T-helper 2 cell treated with Interferon-gamma antibody and Interleukin-4, amounts not matched to agents 5 μg/mL and 100 μg/mL, for 36 hours (primary cell): ENCODE results near the gene BTBD3.

ENCODE experiments used
- DNase-seq: peaks from one replicate; pipeline ENCODE4 v3.0.0; 2021; ENCODE audit warnings: low spot score
- H3K27ac Mint-ChIP-seq: one replicate; pipeline ENCODE4 v1.8.0; 2021; ENCODE audit warnings: mild to moderate bottlenecking, mixed read lengths
- H3K27me3 Mint-ChIP-seq: one replicate; pipeline ENCODE4 v1.8.0; 2021; ENCODE audit warnings: low read depth, mixed read lengths
- H3K36me3 Mint-ChIP-seq: one replicate; pipeline ENCODE4 v1.8.0; 2021; ENCODE audit warnings: low read depth, mixed read lengths
- H3K4me1 Mint-ChIP-seq: one replicate; pipeline ENCODE4 v1.8.0; 2021; ENCODE audit warnings: low read depth, mixed read lengths
- H3K4me3 Mint-ChIP-seq: one replicate; pipeline ENCODE4 v1.8.0; 2022; ENCODE audit warnings: mild to moderate bottlenecking, moderate library complexity, mixed read lengths
- H3K9me3 Mint-ChIP-seq: one replicate; pipeline ENCODE4 v1.8.0; 2021; ENCODE audit warnings: mixed read lengths

BTBD3 gene

DNA sequence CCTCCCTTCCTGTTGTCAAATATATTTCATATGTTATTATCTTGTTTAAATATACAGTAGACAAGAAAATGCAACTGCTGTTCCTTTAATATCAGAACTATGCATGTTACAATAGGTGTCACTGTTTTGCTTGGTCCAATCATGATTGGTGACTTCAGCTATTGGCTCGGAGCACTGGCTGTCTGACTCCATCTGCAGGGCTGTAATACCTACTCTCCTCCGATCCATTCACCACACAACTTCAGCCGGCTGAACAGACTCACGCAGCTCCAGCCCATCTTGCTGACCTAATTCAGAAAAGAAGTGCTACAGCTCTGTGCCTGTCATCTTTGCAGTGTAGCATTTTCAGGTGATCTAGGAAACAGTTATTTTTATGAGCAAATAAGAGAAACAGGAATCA lies at the start of gene BTBD3:
Gene BTBD3 (plus strand): TSS at position 231 of the 400 bp plus-strand sequence. CDS start 383 bp downstream, outside the sequence.
- DNase-seq: no peak

DNA sequence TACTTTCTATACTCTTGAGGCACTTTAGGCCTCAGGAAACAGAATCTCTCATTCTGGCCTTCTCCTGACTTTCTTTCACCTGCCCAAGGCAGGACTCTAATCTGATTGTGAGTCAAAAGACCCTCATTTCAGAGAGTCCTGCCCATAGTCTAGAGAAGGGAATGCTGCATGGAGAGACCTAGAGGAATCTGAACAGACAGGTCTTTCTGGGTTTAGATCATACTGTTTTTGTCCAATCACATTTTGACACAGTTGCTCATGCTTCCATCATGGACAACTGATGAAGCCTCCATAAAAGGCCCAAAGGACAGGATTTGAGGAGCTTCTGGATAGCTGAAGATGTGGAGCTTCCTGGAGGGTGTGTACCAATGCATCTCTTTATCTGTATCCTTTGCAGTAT lies 48.1 kb upstream of the BTBD3 start:
- DNase-seq: no peak
- H3K4me3 Mint-ChIP-seq: no peak overlapping the region
- H3K9me3 Mint-ChIP-seq: no peaks in the 10 kb centered on the region
- H3K36me3 Mint-ChIP-seq: no peaks in the 10 kb centered on the region
- H3K27ac Mint-ChIP-seq: no peak overlapping the region
- peaks cover 2% of the 10 kb centered on the region for H3K27me3 Mint-ChIP-seq
- no peaks in the 10 kb centered on the region for H3K4me1 Mint-ChIP-seq

More for the DNA sequence above, at the start of gene BTBD3:
- Mint-ChIP-seq H3K4me1 (no peaks in the 10 kb centered on the region), H3K9me3 (no peaks in the 10 kb centered on the region), H3K27me3 (no peaks in the 10 kb centered on the region), H3K36me3 (no peaks in the 10 kb centered on the region), H3K4me3 (no peak within 1 kb of the TSS), H3K27ac (no peak within 1 kb of the TSS)

DNA sequence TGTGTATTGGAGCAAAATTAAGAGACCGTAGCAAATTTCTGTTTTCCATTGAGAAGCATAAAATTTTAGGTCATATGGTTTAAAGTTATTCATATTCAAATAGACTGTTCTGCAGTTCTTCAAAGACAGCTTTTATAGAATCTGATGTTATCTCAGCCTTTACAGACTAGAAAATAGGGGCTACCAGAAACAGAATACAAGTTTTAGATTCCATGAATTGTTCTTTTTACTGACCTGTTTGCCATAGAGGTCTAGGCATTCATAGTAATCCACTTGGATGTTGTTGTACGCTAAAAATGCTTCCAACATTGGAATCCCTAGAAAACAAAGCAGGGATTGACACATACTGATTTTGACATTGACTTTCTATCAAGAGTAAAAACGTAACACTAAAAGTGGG lies 47.3 kb upstream of the BTBD3 start:
- no peak overlapping the region for H3K4me3 Mint-ChIP-seq
- no peak overlapping the region for H3K27ac Mint-ChIP-seq
- H3K27me3 Mint-ChIP-seq: peaks cover 2% of the 10 kb centered on the region
- H3K9me3 Mint-ChIP-seq: no peaks in the 10 kb centered on the region
- no peaks in the 10 kb centered on the region for H3K4me1 Mint-ChIP-seq
- no peaks in the 10 kb centered on the region for H3K36me3 Mint-ChIP-seq
- no peak for DNase-seq

DNA sequence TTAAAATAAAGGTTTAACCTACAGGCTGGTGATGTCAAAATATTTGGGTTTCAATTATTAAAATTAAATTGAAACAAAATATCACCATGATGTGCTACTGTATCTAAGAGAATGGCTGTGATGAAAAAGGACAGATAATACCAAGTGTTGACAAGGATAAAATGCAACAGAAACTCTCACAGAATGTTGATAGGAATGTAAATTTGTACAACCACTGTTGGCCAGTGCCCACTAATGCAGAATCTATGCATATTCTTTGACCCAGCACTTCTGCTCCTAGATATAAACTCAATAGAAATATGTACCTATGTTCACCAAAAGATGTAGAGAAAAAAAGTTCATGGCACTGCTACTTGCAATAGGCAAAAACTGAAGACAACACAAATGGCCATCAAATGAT lies 41.1 kb upstream of the BTBD3 start:
- no peak for DNase-seq
- no peak overlapping the region for H3K4me3 Mint-ChIP-seq
- H3K4me1 Mint-ChIP-seq: no peaks in the 10 kb centered on the region
- H3K27ac Mint-ChIP-seq: no peak overlapping the region
- H3K27me3 Mint-ChIP-seq: peaks cover 2% of the 10 kb centered on the region
- H3K9me3 Mint-ChIP-seq: no peaks in the 10 kb centered on the region
- H3K36me3 Mint-ChIP-seq: no peaks in the 10 kb centered on the region

DNA sequence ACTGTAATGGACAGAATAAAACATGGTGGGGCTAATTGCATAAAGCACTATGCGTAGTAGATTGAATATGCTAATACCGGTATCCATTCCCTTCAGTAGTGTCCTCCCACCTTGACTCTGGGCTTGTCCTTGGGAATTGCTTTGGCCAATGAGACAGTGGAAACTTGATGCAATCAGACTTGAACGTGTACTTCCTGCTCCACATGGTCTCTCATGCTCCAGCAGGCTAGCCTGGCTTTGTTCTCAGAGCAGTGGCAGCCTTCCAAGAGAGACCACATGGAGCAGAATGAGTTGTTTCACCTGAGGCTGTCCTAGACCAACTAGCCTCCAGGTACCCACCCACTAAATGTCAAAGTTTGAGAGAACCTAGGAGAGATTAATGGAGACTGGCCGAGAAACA lies 37.0 kb upstream of the BTBD3 start:
- Mint-ChIP-seq H3K27me3 (no peaks in the 10 kb centered on the region), H3K4me3 (no peak overlapping the region), H3K27ac (no peak overlapping the region), H3K4me1 (no peaks in the 10 kb centered on the region), H3K36me3 (no peaks in the 10 kb centered on the region), H3K9me3 (no peaks in the 10 kb centered on the region)
- no peak for DNase-seq

DNA sequence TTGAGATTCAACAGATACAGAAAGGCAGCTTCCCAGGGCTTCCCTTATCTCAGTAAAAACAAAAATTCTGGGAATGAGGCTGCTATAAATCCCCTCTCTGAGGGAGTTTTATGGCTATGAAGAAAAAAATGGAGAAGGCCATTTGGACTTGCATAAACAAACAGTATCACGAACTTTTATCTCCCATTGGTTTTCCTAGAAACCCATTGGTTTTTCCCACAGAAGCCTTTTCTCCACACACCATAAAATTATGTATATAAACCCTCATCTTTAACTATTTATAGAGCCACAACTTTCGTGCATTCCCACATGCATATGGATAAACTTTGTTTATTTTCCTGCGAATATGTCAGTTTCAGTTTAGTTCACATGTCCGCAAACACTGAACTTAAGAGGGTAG lies 36.2 kb upstream of the BTBD3 start:
- Mint-ChIP-seq H3K9me3 (no peaks in the 10 kb centered on the region), H3K36me3 (no peaks in the 10 kb centered on the region)

DNA sequence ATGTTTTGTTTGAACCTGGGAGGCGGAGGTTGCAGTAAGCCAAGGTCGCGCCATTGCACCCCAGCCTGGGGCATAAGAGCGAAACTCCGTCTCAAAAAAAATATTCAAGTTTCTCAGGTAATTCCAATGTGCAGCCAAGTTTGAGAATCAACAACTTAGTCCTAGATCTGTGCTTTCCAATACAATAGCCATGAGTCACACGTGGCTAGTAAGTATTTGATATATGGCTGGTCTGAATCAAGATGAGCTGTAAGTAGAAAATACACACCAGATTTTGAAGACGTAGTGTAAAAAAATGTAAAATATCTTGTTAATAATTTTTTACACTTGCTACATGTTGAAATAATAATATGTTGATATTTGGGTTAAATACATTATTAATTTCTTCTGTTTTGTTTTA lies 35.0 kb upstream of the BTBD3 start:
- Mint-ChIP-seq H3K27ac (no peak overlapping the region), H3K27me3 (no peaks in the 10 kb centered on the region), H3K9me3 (no peaks in the 10 kb centered on the region), H3K4me1 (no peaks in the 10 kb centered on the region), H3K36me3 (no peaks in the 10 kb centered on the region), H3K4me3 (no peak overlapping the region)
- DNase-seq: no peak

More for the DNA sequence above, 36.2 kb upstream of the BTBD3 start:
- DNase-seq: no peak
- Mint-ChIP-seq H3K27ac (no peak overlapping the region), H3K4me1 (no peaks in the 10 kb centered on the region), H3K4me3 (no peak overlapping the region), H3K27me3 (no peaks in the 10 kb centered on the region)

DNA sequence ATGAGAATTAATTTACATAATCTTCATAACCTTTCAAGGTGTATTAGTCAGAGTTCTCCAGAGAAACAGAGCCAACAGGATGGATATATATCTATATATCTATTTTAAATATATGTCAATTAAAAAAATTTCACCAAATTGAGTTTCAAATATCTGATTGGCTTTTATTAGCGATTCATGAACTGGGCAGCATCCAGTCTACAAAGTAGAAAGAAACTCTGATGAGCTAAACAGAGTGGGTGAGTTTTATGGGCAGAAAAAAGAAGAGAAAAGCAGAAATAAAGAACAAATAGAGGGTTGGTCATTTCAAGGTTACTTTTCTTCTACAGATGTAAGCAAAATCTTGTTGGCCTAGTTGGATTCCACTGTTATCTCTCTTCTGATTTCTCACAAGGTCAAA lies 29.0 kb upstream of the BTBD3 start:
- Mint-ChIP-seq H3K9me3 (no peaks in the 10 kb centered on the region), H3K27me3 (peaks cover 20% of the 10 kb centered on the region), H3K36me3 (peaks cover 1% of the 10 kb centered on the region), H3K4me1 (peaks cover 22% of the 10 kb centered on the region), H3K27ac (no peak overlapping the region), H3K4me3 (no peak overlapping the region)
- DNase-seq: no peak

DNA sequence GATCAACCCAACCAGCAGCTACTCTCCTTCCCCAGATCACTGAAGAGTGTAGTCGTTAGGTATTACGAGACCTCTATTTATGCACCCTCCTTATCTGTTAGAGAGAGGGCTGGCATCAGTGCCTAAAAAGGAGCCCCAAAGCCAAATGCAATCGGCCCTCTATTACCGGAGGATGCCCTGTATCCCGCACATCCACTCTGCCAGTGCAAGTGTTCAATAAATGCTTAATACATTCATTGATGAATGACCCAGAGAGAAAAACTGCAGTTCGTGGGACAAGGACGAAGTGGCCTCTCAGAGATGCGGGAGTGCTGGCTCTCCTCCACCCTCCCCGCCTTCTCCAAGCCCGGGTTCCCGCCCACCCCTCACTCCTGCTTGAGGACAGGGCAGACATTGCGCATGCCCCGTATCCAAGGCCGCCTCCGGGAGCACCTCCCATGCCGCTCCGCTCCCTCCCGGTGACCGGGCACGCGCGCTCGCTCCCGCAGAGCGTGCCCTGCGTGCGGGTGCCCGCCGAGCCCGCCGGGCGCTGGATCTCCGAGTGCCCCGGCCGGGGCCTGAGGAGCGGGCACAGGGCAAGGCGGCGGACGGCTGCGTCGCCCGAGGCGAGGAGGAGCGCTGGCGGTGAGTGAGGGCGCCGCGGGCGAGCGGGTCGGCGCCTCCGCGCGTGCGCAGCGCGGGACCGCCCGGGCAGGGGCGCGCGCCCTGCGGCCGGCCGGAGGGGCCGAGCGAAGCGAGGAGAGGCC lies 27.2 kb upstream of the BTBD3 start:
- peak; percentile 80 for DNase-seq
- H3K27me3 Mint-ChIP-seq: peaks cover 20% of the 10 kb centered on the region
- peak overlapping the region; percentile 89 for H3K4me3 Mint-ChIP-seq
- H3K4me1 Mint-ChIP-seq: peaks cover 24% of the 10 kb centered on the region
- H3K27ac Mint-ChIP-seq: peak overlapping the region; percentile 72
- H3K36me3 Mint-ChIP-seq: peaks cover 1% of the 10 kb centered on the region
- H3K9me3 Mint-ChIP-seq: no peaks in the 10 kb centered on the region

DNA sequence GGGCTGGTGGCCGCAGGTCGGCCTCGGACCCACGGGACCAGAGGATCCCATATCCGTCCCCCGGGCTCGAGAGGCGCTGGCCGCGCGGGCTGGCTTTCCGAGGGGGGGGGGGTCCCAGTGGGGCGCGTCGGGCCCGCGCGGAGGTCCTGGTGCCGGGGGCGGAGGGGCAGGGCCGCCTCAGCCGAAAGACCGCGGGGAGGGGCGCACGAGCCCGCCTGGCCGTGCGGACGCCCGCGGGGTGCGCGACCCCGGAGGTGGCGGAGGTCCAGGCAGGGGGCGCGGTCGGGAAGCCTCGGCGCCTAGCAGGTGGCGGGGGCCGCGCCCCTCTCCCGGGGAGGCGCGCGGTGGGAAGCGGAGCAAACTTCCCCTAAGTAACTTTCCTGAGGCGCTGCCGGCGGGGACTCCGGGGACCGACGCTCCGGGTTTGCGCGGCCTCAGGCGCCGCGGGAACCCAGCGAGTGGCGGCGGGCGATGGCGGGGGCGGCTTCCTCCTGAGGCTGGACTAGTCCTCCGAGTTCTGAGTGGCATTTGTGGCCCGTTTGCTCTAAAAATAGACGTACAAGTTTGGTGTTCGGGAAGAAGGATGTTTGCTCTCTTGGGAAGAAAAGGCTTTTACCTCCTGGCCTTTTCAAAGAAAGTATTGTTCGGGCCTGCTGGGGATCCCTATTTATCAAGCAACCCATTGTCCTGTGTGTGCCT lies 26.5 kb upstream of the BTBD3 start:
- Mint-ChIP-seq H3K4me1 (peaks cover 24% of the 10 kb centered on the region), H3K4me3 (peak overlapping the region; percentile 81), H3K9me3 (no peaks in the 10 kb centered on the region), H3K27me3 (peaks cover 20% of the 10 kb centered on the region), H3K36me3 (peaks cover 1% of the 10 kb centered on the region), H3K27ac (peak overlapping the region; percentile 76)
- peak; percentile 37 for DNase-seq

DNA sequence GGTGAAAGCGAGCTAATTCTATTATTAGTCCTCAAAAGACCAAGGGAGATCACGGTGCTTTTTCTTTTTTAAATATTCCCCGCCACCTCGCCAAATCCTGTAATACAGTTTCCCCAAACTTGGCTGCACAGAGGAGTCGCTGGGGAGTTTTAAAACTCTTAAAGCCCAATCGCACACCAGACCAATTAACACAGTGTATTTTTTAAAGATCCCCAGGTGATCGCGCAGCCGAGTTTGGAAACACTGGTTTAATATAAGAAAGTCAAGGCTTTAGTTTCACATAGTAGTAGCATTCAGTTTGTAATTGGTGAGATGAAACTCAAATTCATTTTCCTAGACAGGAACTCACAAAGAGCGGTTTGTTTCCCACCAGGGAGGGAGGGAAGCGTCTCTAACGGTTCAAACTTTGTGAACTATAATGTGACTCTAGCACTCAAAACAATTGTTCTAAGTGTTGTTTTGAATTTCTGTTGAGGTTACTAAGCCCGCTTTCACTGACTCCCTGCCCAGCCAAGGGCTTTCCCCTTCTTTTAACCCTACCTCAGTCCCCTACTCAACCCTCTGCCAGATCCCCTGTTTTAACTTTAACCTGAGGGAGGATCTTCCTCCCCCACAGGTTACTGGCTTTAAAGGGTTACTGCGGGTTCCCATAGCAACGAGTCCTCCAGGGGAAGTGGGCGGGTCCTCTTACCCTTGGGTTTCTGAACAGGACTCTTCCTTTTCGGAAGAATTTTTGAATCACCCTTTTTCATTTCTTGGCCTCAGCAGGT lies 25.7 kb upstream of the BTBD3 start:
- DNase-seq: peak; percentile 64
- H3K27me3 Mint-ChIP-seq: peaks cover 20% of the 10 kb centered on the region
- H3K4me1 Mint-ChIP-seq: peaks cover 24% of the 10 kb centered on the region
- peak overlapping the region; percentile 81 for H3K4me3 Mint-ChIP-seq
- H3K27ac Mint-ChIP-seq: peak overlapping the region; percentile 76
- no peaks in the 10 kb centered on the region for H3K9me3 Mint-ChIP-seq
- H3K36me3 Mint-ChIP-seq: peaks cover 1% of the 10 kb centered on the region

DNA sequence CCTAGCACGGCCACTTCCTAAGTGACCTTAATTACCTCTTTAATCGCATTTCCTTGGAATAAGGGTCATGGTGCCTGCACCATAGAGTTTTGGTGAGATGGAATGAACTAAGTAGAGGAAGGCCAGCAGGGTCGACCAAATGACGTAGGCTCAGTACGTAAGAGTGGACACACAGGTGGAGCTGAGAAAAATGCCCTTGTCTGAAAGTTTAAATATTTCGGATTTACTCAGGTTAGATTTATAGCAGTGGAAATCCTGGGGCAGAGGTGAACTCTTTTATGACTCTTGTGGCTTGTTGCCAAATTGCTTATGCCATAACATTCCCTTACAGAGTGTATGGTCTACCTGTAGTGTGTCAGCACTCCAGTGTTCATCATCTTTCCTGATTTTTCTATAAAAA lies 23.6 kb upstream of the BTBD3 start:
- H3K27me3 Mint-ChIP-seq: peaks cover 13% of the 10 kb centered on the region
- no peaks in the 10 kb centered on the region for H3K9me3 Mint-ChIP-seq
- no peak overlapping the region for H3K4me3 Mint-ChIP-seq
- no peak overlapping the region for H3K27ac Mint-ChIP-seq
- H3K4me1 Mint-ChIP-seq: peaks cover 24% of the 10 kb centered on the region
- DNase-seq: no peak
- peaks cover 1% of the 10 kb centered on the region for H3K36me3 Mint-ChIP-seq

DNA sequence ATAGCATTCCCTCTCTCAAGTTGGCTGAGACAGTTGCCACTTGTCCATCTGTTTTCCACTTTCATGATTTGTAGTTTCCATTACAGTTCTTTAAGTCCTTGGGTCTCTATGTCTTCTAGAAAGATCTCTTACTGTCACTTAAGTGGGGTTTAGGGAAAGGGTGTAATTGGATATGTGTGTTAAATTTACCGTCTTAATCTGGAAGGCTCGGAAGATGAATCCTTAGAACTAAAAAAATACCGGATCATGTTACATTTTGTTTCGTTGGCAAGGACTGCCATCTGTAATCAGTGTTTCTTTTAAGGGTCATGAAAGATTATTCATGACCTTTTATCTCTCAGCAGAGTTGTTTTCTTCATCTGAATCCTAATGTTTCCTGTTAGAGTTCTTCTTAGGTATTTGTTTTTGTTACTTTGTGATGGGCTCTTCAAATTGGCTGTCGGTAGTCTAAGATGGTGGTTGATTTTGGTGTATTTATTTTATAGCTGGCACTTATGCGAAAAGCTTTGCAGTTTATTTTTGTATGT lies 21.8 kb upstream of the BTBD3 start:
- no peaks in the 10 kb centered on the region for H3K27me3 Mint-ChIP-seq
- DNase-seq: no peak
- H3K4me1 Mint-ChIP-seq: peaks cover 18% of the 10 kb centered on the region
- H3K9me3 Mint-ChIP-seq: no peaks in the 10 kb centered on the region
- no peak overlapping the region for H3K4me3 Mint-ChIP-seq
- H3K27ac Mint-ChIP-seq: no peak overlapping the region
- H3K36me3 Mint-ChIP-seq: peaks cover 1% of the 10 kb centered on the region

DNA sequence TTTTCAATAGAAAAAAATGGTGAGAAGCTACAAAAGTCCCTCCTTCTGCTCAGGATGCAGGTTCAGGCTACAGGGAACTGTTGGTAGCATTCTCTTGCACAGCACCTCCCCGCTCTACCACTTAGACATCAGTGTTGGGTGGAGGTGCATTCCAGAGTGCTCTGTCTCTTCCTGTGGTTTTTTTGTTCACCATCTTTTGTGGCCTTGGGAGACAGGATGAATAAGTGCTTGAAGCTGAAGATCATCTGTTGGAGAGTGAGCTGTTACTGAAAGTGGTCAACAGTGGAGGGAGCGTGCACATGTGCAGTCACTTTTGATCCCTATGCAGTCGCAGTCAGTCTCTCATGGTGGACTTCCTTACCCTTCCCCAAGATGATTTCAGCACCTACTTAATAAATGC lies 16.6 kb upstream of the BTBD3 start:
- no peak for DNase-seq
- H3K27ac Mint-ChIP-seq: no peak overlapping the region
- H3K9me3 Mint-ChIP-seq: peaks cover 5% of the 10 kb centered on the region
- H3K36me3 Mint-ChIP-seq: no peaks in the 10 kb centered on the region
- H3K27me3 Mint-ChIP-seq: no peaks in the 10 kb centered on the region
- H3K4me3 Mint-ChIP-seq: no peak overlapping the region
- H3K4me1 Mint-ChIP-seq: peaks cover 5% of the 10 kb centered on the region
